CD4-positive, alpha-beta T cell treated with Interleukin-1 beta for 1 hour (primary cell): ENCODE measurements around the gene RAB17.
"Not testable (repeated sequence)": the region's sequence is repeated elsewhere in the genome, so short reads cannot be mapped to it uniquely, and the experiment has no call there.

Experiments
- DNase-seq, 2 donors: peaks; one replicate each; pipeline ENCODE4 v3.0.0-alpha.2; 2020 to 2022

Gene RAB17

DNA sequence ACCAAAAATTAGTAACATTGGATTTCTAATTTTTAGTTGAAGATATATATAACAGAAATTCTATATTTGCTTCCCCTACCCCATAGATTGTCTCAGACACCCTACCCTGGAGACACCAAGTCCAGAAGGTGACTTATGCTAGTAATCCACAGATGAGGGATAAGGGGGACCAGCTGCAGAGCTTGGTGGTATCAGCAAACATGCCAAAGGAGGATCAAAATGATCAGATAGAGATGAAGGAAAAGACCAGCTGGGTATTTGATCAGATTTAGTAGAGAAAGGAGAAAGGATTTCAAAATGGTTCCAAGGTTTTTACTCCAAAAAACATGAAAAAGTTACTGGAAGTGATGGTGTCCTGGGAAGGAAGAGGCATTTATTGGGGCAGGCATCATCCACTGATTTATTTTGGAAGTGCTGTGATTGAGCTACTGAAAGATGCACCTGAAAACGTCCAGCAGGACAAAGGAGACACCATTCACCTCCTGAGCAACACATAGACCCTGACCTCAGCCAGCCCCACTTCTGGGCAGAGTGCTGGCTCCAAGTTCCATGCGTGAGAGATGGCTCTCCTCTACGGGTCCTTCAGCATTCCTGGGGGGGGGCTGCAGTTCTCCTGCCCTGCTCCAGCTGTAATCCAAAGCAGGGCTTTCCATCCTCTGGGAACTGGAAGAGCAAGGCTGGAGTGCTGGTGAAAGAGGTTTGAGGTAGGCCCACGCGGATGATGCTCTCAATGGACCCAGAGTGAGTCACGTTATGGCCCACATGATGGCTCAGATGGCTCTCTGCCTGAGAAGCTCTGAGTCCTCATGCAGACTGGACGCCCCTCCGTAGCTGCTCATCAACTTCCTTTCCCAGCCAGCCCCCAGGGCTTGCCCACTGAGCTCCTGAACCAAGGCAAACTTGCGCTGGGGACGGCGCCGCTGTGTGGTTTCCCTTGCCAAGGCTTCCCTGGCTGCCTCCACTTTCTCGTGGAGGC lies 33.2 kb upstream of the RAB17 start:
- no peak for DNase-seq

DNA sequence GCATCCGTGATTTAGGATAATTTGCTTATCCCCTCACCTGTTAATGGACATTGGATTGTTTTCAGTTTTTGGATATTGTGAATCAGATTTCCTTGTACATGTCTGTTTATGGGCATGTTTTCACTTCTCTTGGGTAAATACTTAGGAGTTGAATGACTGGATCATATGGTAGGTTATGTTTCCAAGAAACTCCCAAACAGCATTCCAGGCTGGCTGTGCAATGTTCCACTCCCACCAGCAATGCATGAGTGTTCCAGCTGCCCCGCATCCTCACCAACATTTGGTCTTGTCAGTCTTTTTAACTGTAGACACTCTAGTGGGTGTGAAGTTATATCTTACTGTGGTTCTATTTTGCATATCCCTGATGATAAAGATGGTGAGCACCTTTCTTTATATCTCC lies 27.9 kb upstream of the RAB17 start:
- no peak for DNase-seq

DNA sequence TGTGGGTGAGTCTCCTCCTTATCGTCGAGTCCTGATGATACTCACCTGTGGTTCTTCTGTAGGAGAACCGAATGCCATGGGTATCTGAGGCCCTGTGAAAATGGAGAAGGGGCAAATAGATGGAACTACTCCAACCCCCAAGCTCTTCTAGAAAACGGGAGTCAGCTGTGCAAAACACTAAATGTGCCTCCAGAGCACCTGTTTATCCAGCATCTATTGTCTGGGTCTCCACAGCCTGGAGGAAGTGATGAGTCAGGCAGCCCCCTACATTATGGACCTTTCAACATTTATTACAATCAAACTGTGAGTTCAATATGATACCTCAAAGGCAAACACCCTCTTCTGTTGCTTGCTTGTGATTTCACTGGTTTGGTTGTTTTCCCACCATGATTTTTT lies 27.1 kb upstream of the RAB17 start:
- DNase-seq, result no peak

DNA sequence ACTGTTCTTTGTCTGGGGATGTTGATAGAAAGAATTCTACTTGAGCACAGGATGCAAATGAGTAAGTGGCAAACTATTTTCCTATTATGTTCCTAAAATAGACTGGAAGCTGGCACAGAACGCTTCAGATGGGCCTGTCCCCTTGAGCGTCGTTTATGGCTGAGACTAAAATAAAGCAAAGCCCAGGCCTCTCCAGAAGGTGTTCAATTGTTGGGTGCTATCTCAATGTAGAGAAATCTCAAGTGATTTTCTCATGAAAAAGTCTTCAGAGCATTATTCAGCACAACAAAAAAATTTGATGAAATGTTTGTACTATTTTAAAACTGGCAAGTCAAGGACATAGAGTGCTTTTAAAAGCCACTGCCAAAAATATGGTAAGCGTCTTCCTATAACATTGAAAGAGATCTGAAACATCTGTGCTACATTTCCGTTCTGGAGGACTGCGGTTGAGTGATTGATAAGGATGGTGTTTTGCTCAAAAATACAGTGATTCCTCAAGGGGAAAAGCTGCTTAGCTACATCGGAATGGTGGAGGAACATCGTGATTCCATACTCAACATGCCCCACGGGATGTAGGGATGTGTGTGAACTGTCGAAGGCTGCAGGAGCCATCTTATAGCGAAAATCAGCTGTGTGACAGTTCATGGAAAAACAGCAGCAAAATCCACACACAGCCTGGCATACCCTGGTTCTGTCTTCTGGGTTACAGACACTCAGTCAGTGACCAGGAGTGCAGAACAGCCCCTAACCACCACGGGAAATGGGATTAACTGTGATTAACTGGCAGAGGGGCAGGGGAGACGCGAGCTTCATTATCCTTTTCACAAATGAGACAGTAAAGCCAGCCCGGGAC lies 26.4 kb upstream of the RAB17 start:
- DNase-seq, result peak in 1 of 2 donors; percentile 12

DNA sequence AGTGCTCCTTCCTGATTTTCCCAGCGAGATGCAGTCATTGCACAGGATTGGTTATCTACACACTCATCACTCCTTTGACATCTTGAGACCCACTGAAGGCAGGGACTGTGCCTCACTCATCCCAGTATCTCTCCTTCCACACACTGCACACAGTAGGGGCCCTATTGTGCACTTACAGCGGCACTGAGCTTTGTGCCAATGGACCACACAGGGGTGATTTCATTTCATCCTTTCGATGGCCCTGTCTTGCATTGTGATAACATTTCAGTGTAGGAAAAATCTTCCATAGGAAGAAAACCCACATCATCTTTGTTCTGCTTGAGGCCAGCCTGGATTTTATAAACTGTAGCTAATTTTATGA lies 25.8 kb upstream of the RAB17 start:
- DNase-seq, result no peak

DNA sequence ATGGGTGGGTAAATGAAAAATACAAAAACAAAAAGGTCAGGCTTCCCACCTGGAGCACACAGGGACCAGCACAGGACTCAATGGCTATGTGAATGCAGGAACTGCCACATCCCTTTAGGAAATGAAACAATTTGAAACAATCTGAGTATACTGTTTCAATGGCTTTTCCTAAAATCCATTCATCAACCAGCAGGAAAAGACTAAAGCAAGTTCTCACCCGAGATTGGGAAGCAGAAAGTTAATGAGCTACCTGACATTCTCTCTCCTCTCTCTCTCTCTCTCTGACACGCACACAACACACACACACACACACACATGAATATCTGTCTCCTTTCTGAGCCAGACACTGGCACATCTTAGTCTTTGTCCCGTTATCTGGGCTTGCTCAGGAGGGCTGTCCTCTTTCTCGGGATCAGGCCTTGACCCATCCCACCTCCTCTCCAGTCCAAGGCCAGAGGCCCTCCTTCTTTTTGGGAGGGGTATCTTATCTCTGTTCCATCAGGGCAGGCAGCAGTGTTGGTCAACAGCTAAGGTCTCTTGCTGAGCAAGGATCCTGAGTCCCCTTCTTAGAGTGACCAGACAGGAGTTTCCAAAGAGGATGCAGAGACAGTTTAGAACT lies 25.2 kb upstream of the RAB17 start:
- no peak for DNase-seq

DNA sequence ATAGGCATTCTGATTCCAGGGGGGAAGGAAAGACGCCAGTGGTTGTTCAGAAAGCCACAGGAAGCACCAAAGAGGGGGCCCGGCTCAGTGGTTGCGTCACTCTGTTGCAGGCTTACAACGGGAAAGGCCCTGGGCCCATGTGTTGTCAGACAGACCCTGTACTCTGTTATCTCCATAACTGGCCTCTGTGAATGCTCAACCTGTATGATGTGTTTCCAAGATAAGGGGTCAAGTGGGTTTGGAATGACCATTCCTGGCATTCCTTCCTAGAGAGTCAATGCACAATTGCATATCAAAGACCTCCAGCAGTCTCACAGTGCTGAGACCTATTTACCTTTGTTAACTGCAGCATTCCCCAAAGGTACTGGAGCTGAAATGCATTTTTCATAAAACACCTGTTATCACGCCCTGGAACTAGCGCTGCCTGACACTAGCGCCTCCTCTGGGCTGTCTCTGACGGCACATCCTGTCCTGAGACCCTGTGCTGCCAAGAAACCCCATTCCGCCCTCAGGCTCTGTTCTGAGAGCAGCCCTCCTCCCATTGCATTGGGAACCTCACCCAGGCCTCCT lies 23.7 kb upstream of the RAB17 start:
- no peak for DNase-seq

DNA sequence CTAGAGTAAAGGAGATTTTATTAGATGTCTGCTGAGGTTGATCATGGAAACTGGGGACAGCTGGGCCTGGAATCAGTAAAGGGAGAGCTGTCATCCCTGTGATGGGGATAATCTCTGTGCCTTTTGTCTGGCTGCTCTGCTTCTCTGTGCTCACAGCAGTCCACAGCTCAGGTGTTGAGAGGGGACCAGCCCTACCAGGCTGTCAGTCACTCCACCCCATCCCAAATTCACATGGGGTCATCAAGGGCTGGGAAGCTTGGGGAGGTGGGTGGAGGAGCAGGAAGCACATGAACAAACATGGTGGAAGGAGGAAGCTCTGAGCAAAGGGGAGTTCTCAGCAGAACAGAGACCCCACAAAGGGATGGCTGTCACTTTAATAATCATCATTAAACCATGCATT lies 23.1 kb upstream of the RAB17 start:
- DNase-seq, result no peak

DNA sequence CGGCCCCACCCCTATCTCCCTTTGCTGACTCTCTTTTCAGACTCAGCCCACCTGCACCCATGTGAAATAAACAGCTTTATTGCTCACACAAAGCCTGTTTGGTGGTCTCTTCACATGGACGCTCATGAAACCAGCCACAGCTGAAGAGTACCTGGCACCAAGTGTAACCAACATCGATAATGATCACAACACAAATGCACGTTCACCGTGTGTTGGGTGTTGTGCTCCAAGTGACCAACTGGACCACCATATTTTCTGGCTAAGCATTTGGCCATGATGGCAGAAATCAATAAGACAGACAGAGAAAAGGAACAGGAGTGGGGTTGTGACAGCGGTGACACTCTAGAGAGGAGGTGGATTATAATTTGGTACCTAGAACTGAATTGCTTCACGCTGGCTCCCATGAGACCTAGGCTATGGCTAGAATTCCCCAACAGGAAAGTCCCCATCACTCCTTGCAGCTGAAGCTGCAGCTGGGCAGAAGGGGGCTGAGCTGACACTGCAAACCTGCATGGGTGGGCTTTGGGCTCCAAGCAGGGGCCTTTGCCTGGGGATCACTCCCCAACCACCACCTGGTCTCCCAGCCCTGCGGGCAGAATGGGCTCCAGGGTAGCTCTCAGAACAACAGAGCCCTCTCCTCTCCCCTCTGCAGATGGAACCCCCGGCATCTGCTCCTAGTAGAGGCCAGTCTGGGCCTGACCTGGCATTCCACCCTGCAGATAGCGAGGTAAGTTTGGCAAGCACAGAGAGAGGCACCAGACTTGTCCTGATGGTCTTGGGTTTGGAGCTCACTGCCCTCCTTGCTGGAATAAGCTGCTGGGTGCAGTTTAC lies 22.2 kb upstream of the RAB17 start:
- DNase-seq, result no peak

DNA sequence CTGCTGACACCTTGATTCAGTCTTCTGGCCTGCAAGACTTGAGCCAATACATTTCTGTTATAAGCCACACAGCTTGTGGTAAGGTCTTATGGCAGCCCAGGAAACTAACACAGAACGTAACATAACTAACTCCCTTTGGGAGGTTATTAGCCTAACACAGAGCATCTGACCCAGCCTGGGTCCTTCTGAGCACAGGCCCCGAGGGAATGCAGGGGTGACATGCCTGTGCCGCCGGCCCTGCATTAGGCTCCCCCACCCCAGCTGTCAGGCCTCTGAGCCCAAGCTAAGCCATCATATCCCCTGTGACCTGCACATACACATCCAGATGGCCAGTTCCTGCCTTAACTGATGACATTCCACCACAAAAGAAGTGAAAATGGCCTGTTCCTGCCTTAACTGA lies 16.0 kb upstream of the RAB17 start:
- not testable (repeated sequence) for DNase-seq

DNA sequence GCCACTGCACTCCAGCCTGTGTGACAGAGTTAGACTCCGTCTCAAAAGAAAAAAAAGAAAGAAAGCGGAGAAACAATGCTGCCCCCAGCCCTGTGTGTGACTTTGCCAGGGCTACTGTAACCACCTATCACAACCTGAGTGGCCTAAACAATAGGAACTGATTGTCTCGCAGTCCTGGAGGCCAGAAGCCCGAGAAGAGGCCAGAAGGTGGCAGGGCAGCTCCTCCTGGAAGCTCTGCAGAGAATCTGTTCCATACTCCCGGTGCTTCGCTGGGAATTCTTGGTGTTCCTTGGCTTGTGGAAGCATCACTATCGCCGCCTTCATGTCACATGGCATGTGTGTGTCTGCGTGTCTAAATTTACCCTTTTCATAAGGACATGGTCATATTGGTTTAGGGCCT lies 14.4 kb upstream of the RAB17 start:
- no peak for DNase-seq

DNA sequence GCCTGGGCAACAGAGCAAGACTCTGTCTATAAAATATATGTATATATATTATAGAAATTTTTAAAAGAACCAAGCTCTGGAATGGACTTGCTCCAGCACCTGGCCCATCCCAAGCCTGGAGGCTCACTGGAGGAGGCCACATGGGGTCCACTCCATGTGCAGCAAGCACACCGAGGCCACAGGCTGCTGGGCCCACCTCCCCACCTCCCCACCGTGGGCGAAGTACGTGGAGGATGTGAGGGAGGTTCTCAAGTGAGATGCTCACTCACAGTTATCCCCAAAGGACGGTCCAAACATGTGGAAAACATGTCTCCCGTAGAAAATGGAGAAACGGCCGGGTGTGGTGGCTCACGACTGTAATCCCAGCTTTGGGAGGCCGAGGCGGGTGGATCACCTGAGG lies 13.9 kb upstream of the RAB17 start:
- DNase-seq, result no peak

DNA sequence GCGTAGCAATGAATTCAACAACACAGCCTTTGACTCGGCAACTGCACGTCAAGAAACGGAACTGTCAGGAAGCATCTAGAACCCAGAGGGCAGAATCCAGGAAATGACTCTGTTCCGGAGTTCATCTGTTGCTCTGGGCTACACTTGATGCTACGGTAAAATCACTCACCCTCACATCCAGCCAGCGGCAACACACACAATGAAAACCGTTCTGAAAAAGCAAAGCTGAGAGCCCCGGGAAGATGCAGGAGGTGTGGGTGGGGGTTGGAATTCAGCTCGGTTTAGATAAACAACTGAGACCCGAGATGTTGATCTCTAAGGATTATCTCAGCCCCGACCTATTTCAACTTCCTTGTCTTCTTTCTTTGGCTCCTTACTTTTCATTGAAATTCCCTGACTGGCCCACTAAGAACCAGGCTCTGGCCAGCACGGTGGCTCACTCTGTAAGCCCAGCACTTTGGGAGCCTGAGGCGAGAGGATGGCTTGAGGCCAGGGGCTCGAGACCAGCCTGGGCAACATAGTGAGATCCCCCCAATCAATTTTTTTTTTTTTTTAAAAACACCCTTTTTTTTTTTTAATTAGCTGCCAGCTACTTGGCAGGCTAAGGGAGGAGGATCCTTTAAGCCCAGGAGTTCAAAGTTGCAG lies 13.3 kb upstream of the RAB17 start:
- DNase-seq, result peak; percentile 83 to 88

DNA sequence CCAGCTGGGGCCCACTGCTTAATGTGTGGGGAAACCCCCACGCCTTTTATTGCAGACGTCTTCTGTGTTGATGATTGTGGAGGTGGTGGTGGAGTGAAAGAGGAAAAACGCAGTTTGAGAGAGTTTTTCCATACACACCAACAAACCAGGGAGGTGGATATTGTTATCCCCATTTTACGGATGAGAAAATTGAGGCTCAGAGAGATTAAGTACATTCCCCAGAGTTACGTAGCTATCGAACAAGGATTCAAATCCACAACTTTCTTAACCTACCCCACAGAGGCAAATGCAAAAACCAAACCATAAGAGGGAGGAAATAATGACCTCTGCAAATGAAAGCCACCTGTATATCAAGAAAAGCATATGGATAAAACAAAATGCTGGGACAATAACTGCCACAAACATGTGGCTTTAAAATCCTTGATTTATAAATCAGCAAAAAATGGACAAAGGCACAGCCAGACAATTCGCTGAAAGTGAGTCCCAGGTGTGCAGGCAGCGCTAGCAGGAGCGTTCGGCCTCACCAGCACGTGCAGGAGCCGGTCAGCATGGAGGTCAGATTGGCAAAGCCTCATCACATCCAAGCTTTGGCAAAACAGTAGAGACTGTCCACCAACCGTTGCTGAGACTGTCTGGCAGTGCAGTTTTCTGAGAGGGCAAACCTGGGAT lies 12.6 kb upstream of the RAB17 start:
- no peak for DNase-seq

DNA sequence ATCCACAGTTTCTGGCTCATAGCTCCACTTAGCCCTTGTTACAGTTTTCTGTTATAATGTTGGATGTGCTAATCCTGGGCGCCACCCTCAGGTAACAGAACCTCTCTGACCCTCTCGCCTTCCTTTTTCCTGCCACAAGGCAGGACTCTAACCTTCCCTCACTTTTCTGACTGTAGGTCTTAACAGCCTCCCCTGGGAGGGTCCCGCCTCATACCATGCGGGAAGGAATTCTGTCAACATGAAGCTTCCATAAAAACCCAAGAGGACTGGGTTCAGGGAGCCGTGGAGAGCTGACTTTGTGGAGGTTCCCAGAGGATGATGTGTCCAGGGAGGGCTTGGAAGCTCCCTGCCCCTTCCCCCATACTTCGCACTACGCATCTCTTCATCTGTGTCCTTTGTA lies 11.9 kb upstream of the RAB17 start:
- no peak for DNase-seq

DNA sequence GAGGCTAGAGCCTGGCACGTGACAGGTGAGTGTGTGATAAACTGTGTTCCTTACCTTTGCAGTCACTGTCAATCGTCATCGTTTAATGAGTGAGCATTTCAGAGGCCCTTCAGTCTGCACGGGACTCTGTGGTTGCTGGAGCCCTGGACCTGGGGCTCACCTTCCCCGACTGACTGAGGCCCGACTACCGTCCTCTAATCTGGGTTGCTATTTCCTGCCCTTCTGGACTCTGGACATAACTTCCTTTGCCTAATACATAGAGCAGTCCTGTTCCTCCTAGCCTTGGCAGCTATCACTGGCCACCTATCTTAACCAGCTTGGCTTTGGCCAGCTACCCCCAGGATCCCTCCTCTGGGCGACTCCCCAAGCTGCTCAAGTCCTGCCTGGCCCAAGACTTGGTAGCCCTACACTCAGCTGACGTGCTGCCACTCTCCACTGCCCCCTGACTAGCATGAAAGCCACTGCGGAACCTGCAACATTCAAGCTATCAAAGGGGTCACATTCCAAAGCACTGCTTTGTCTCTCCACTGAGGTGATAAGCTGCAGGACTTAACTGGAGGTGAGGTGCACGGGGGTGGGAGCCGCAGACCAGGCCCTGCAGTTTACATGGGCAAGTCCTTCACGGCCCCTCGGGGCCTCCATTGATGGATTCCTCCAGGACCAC lies 11.1 kb upstream of the RAB17 start:
- DNase-seq, result no peak

DNA sequence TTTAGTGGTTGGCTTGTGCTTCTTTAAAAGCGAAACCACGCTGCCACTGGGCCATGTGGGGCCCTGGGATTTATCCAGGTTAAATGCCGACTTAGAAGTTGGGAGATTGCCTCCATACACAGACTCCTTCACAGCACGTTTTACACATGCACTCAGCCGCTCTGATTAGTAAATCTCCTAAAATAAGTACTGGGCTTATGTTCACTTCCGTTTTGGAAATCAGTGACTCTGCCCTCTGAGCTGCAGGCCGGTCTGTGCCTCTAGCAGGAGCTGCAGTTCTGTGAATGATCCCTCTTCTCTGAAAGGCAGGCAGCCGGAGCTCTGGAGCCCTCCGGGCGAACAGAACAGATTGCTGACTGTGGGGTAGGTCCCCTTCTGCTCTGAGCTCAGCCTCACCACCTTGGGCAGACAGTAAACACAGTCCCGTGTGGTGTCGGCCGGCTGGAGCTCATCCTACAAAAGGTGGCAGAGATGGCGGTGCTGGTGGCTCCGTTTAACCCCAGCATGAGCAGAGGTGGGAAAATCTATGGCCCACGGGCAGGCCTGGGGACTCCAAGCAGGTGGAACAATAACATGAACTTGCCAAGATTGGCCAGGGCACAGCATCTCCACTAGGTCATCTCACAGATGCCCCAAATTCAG lies 9.8 kb upstream of the RAB17 start:
- DNase-seq, result no peak

DNA sequence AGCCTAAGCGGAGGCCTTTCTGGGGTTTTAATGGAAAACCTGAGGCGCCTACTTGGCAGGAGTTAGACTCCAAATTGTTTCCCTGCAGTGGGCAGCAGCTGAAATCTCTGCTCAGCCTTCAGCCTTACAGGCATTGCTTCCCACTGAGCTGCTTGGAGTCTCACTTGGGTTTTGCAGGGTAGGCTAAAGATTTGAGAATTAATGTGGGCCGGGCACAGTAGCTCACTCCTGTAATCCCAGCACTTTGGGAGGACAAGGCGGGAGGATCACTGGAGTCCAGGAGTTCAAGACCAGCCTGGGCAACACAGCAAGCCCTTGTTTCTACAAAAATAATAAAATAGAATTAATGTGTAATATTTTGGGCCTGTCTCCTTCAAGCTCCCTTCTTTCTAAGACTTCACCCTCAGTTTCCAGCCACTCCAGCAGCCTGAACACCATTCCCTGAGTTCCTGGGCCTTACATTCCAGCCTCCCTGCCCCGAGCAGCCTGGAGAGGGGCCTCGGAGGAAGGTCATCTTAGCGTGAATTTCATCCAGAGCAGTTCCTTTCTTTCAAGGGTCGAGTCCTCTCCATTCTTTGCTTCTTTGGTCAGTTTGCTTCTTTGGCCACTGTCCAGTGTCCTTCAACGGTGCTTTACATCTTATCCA lies 9.1 kb upstream of the RAB17 start:
- no peak for DNase-seq

DNA sequence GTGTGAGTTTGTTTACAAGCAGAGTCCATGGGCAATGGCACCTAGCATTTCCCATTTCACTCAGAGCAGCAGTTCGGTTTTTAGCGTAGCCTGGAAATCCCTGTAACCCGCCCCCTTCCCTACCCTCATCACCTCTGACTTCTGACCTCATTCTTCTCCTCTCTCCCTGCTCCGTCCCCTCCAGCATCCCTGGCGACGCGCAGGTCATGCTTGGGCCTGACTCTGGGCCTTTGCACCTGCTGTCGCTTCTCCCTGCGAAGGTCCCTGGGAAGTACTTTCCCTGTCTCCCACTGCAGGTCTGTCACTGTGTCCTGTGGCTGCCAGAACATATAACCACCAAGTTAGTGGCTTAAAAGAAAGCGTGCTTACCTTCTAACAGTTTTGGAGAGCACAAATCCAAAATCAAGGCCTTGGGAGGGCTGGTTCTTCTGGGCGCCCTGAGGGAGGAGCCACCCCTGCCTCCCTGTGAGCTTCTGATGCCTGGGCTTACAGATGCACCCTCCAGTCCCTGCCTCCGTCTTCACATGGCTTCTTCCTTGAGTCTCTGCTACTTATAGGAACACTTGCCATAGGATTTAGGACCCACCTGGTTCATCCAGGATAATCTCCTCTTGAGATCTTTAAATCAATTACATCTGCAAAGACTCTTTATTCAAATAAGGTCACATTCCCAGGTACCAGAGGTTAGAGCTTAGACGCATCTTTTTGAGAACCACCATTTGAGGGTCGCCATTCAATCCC lies 8.1 kb upstream of the RAB17 start:
- DNase-seq, result no peak
